Progenitor cell of endocrine pancreas (in vitro differentiated cells): ENCODE data around the gene TMEM200C. TPM values are rescaled to one million over a fixed set of nuclear protein-coding genes. Genes with fewer than 3 reads are reported as not detected.
A peak's percentile ranks its signal among the peaks of the same experiment; 100 is the strongest.

ENCODE experiments used
- DNase-seq: peaks from one replicate; pipeline ENCODE4 v3.0.0; 2021; ENCODE audit warnings: low spot score; ENCODE audit not compliant: unreplicated experiment
- H3K27ac Mint-ChIP-seq: 2 replicates; pipeline ENCODE4 v1.8.0; 2021; ENCODE audit warnings: mild to moderate bottlenecking, moderate library complexity, mixed read lengths
- H3K27me3 Mint-ChIP-seq: 2 replicates; pipeline ENCODE4 v1.8.0; 2021; ENCODE audit warnings: mixed read lengths
- H3K36me3 Mint-ChIP-seq: 2 replicates; pipeline ENCODE4 v1.8.0; 2022; ENCODE audit warnings: mixed read lengths; ENCODE audit not compliant: insufficient read depth
- H3K4me1 Mint-ChIP-seq: 2 replicates; pipeline ENCODE4 v1.8.0; 2021; ENCODE audit warnings: low read depth, mixed read lengths
- H3K4me3 Mint-ChIP-seq: 2 replicates; pipeline ENCODE4 v1.8.0; 2021; ENCODE audit warnings: low read depth, mild to moderate bottlenecking, moderate library complexity, mixed read lengths
- H3K9me3 Mint-ChIP-seq: 2 replicates; pipeline ENCODE4 v1.8.0; 2021; ENCODE audit warnings: low read depth, mixed read lengths
- total RNA-seq: library from RNA; stranded (reverse); gene quantifications from 2 replicates; pipeline ENCODE4 v1.2.1, GENCODE V29; 2021
- TF ChIP-seq, protein P1 (sequence below): fragments of 200-600 bp; sonication (generic); IDR thresholded peaks from one replicate; pipeline ENCODE4 v1.5.0; 2021; ENCODE audit warnings: antibody characterized with exemption, mild to moderate bottlenecking; ENCODE audit not compliant: unreplicated experiment

The TMEM200C gene
- total RNA-seq, 1 donor from 2014 or later: 9.3 TPM

DNA sequence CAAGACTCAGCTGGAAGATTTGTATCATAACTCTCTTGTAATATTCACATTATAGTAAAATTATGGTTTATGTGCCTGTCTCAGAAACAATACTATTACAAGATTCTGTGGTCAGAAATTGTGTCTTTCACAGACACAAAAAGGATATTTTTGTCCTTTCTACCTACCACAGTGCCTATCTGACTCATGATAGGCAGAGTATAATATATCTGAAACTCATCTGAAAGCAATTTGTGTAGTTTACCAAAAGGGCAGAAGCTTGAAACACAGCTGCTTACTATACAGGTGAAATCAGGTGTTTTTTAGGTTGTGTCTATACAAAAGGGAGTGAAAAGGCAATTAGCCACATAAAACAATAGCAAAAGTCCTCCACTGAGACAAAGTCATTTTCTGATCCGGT is 10.9 kb downstream of the TMEM200C start:
- H3K27ac Mint-ChIP-seq: no peak overlapping the region
- H3K36me3 Mint-ChIP-seq: no peaks in the 10 kb centered on the region
- TF ChIP-seq, protein P1, sequence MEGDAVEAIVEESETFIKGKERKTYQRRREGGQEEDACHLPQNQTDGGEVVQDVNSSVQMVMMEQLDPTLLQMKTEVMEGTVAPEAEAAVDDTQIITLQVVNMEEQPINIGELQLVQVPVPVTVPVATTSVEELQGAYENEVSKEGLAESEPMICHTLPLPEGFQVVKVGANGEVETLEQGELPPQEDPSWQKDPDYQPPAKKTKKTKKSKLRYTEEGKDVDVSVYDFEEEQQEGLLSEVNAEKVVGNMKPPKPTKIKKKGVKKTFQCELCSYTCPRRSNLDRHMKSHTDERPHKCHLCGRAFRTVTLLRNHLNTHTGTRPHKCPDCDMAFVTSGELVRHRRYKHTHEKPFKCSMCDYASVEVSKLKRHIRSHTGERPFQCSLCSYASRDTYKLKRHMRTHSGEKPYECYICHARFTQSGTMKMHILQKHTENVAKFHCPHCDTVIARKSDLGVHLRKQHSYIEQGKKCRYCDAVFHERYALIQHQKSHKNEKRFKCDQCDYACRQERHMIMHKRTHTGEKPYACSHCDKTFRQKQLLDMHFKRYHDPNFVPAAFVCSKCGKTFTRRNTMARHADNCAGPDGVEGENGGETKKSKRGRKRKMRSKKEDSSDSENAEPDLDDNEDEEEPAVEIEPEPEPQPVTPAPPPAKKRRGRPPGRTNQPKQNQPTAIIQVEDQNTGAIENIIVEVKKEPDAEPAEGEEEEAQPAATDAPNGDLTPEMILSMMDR: no peak
- no peak for DNase-seq
- peaks cover 2% of the 10 kb centered on the region for H3K27me3 Mint-ChIP-seq
- no peaks in the 10 kb centered on the region for H3K9me3 Mint-ChIP-seq
- H3K4me1 Mint-ChIP-seq: no peaks in the 10 kb centered on the region
- H3K4me3 Mint-ChIP-seq: no peak overlapping the region

- Mint-ChIP-seq H3K27ac (no peak overlapping the region), H3K4me3 (no peak overlapping the region), H3K27me3 (peaks cover 13% of the 10 kb centered on the region), H3K4me1 (no peaks in the 10 kb centered on the region), H3K9me3 (no peaks in the 10 kb centered on the region), H3K36me3 (no peaks in the 10 kb centered on the region)
- no peak for DNase-seq
- TF ChIP-seq, protein P1: peak; percentile 86
Measured at GRCh38 chr18:5879479-5879882, 15.8 kb downstream of the TMEM200C start.

DNA sequence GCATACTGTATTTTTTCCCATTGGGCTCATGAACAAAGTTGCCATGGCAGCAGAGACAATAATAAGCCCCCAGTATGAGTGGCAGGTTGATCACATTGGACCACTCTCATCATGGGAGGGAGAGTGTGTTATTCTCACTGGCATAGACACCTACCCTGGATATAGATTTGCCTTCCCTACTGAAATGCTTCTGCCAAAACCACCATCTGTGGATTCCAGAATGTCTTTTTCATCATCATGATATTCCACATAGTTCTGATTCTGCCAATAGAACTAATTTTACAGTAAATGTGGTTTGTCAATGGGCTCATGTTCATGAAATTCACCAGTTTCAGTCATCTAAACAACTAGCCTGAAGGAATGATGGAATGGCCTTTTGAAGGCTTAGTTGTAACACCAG is 18.4 kb downstream of the TMEM200C start:
- Mint-ChIP-seq H3K36me3 (no peaks in the 10 kb centered on the region), H3K9me3 (no peaks in the 10 kb centered on the region), H3K4me3 (no peak overlapping the region), H3K4me1 (no peaks in the 10 kb centered on the region), H3K27me3 (peaks cover 13% of the 10 kb centered on the region), H3K27ac (no peak overlapping the region)
- no peak for DNase-seq
- TF ChIP-seq, protein P1: no peak

- no peak overlapping the region for H3K4me3 Mint-ChIP-seq
- TF ChIP-seq, protein P1: no peak
- H3K9me3 Mint-ChIP-seq: no peaks in the 10 kb centered on the region
- H3K27ac Mint-ChIP-seq: no peak overlapping the region
- DNase-seq: no peak
- no peaks in the 10 kb centered on the region for H3K4me1 Mint-ChIP-seq
- H3K27me3 Mint-ChIP-seq: peaks cover 16% of the 10 kb centered on the region
- no peaks in the 10 kb centered on the region for H3K36me3 Mint-ChIP-seq
Measured at GRCh38 chr18:5874336-5874735, 21.0 kb downstream of the TMEM200C start.

- no peak for DNase-seq
- H3K27ac Mint-ChIP-seq: no peak overlapping the region
- no peak overlapping the region for H3K4me3 Mint-ChIP-seq
- TF ChIP-seq, protein P1: no peak
- H3K27me3 Mint-ChIP-seq: peaks cover 11% of the 10 kb centered on the region
- no peaks in the 10 kb centered on the region for H3K36me3 Mint-ChIP-seq
- H3K4me1 Mint-ChIP-seq: no peaks in the 10 kb centered on the region
- no peaks in the 10 kb centered on the region for H3K9me3 Mint-ChIP-seq
Measured at GRCh38 chr18:5872886-5873285, 22.4 kb downstream of the TMEM200C start.
